ENCODE measurements around the gene DUSP18.
"Not testable (repeated sequence)": the region's sequence is repeated elsewhere in the genome, so short reads cannot be mapped to it uniquely, and the experiment has no call there.

The DUSP18 gene

GRCh38 chr22:30667494-30668385 lies at the start of gene DUSP18:
TSS of gene DUSP18 (minus strand) at chr22:30667875. CDS start at chr22:30664003, 3,872 bp downstream.
- in situ Hi-C loops (cut with MboI; ENCODE audit: low sequenced_read_pairs), result no loop called here

GRCh38 chr22:30714062-30714461 lies 46.4 kb upstream of the DUSP18 start:
- in situ Hi-C loops (cut with MboI; ENCODE audit: low sequenced_read_pairs), result no loop called here

GRCh38 chr22:30712094-30712493 lies 44.4 kb upstream of the DUSP18 start:
- in situ Hi-C loops (cut with MboI; ENCODE audit: low sequenced_read_pairs), result no loop called here

GRCh38 chr22:30709980-30710379 lies 42.3 kb upstream of the DUSP18 start:
- in situ Hi-C loops (cut with MboI; ENCODE audit: low sequenced_read_pairs), result not testable (repeated sequence)

- in situ Hi-C loops (cut with MboI; ENCODE audit: low sequenced_read_pairs), result no loop called here
Observed at GRCh38 chr22:30705710-30706651, 38.3 kb upstream of the DUSP18 start.

- in situ Hi-C loops (cut with MboI; ENCODE audit: low sequenced_read_pairs), result no loop called here
Observed at GRCh38 chr22:30704978-30705377, 37.3 kb upstream of the DUSP18 start.

GRCh38 chr22:30702856-30703255 lies 35.2 kb upstream of the DUSP18 start:
- in situ Hi-C loops (cut with MboI; ENCODE audit: low sequenced_read_pairs), result no loop called here

- in situ Hi-C loops (cut with MboI; ENCODE audit: low sequenced_read_pairs), result no loop called here
Observed at GRCh38 chr22:30701872-30702271, 34.2 kb upstream of the DUSP18 start.

GRCh38 chr22:30697975-30698374 lies 30.3 kb upstream of the DUSP18 start:
- in situ Hi-C loops (cut with MboI; ENCODE audit: low sequenced_read_pairs), result no loop called here

GRCh38 chr22:30695871-30696655 lies 28.4 kb upstream of the DUSP18 start:
- in situ Hi-C loops (cut with MboI; ENCODE audit: low sequenced_read_pairs), result no loop called here

- in situ Hi-C loops (cut with MboI; ENCODE audit: low sequenced_read_pairs), result no loop called here
Observed at GRCh38 chr22:30695351-30695851, 27.7 kb upstream of the DUSP18 start.

- in situ Hi-C loops (cut with MboI; ENCODE audit: low sequenced_read_pairs), result no loop called here
Observed at GRCh38 chr22:30694640-30695350, 27.1 kb upstream of the DUSP18 start, which contains the start of gene OSBP2. TSS of gene OSBP2 (plus strand) at chr22:30694874. CDS start at chr22:30694910, 36 bp downstream.

- in situ Hi-C loops (cut with MboI; ENCODE audit: low sequenced_read_pairs), result no loop called here
Observed at GRCh38 chr22:30694171-30694639, 26.5 kb upstream of the DUSP18 start.

GRCh38 chr22:30691204-30691603 lies 23.5 kb upstream of the DUSP18 start:
- in situ Hi-C loops (cut with MboI; ENCODE audit: low sequenced_read_pairs), result no loop called here

GRCh38 chr22:30689622-30690021 lies 21.9 kb upstream of the DUSP18 start:
- in situ Hi-C loops (cut with MboI; ENCODE audit: low sequenced_read_pairs), result no loop called here

GRCh38 chr22:30687358-30687757 lies 19.7 kb upstream of the DUSP18 start:
- in situ Hi-C loops (cut with MboI; ENCODE audit: low sequenced_read_pairs), result no loop called here

GRCh38 chr22:30685178-30685577 lies 17.5 kb upstream of the DUSP18 start:
- in situ Hi-C loops (cut with MboI; ENCODE audit: low sequenced_read_pairs), result no loop called here

- in situ Hi-C loops (cut with MboI; ENCODE audit: low sequenced_read_pairs), result no loop called here
Observed at GRCh38 chr22:30681831-30682230, 14.2 kb upstream of the DUSP18 start.

GRCh38 chr22:30680991-30681770 lies 13.5 kb upstream of the DUSP18 start:
- in situ Hi-C loops (cut with MboI; ENCODE audit: low sequenced_read_pairs), result no loop called here

Data from HL-60/S4 treated with phorbol 12-myristate 13-acetate at 8.2 ng/mL for 4 days and 3 days (cell line).